Testis (tissue), 2 donors: ENCODE data around the gene TNPO1.

Experiments used
- CTCF ChIP-seq, 3 experiments: fragments of 450-650 bp in 2 of 3; fragments of 200-600 bp in 1 of 3; sonication (generic) in 1 of 3; IDR thresholded peaks; one replicate each; pipeline ENCODE4 v1.5.1; 2016 to 2019; ENCODE audit warnings: antibody characterized with exemption in 3 of 3, mild to moderate bottlenecking in 2 of 3, moderate library complexity in 1 of 3
- POLR2A ChIP-seq: fragments of 450-650 bp; IDR thresholded peaks from one replicate; pipeline ENCODE4 v1.6.1; 2017; ENCODE audit warnings: antibody characterized with exemption, mild to moderate bottlenecking, moderate library complexity

GRCh38 chr5:72834924-72835323 lies 18.5 kb downstream of the TNPO1 start:
- no peak for TF ChIP-seq CTCF (IDR thresholded peaks at IDR 0.05)
- no peak for TF ChIP-seq POLR2A
